OCI-LY7 (cell line): Measurements from ENCODE around the gene RDH16. TPM values are rescaled to one million over a fixed set of nuclear protein-coding genes. Genes with fewer than 3 reads are reported as not detected.

Source experiments
- BruUV-seq: library from RNA; stranded (reverse); fragments of 400-500 nt; replicated peaks from 2 replicates; lab custom pipeline; 2021; lab: Mats Ljungman, UMichigan
- CTCF ChIA-PET: fragments of 300-600 bp; sonication (Branson Sonifier 250); formaldehyde crosslinking; loops from one replicate; lab custom pipeline; 2022; ENCODE audit warnings: antibody characterized with exemption; ENCODE audit not compliant: unreplicated experiment; lab: Charles Lee
- POLR2A ChIA-PET: fragments of 300-600 bp; sonication (Branson Sonifier 250); formaldehyde crosslinking; loops from one replicate; lab custom pipeline; 2022; ENCODE audit warnings: antibody characterized with exemption; lab: Charles Lee
- DNase-seq: peaks from one replicate; pipeline ENCODE4 v3.0.0-alpha.2; 2015; ENCODE audit warnings: low spot score
- H2AFZ ChIP-seq: fragments of 200-600 bp; sonication (generic), shearing (Covaris generic); 2 replicates; pipeline ENCODE4 v1.6.1; 2014; ENCODE audit warnings: mild to moderate bottlenecking, antibody characterized with exemption, low read length, moderate library complexity
- H3K27ac ChIP-seq: fragments of 200-600 bp; sonication (generic); 2 replicates; pipeline ENCODE4 v1.5.1; 2014; ENCODE audit warnings: mixed run types, low read depth, mild to moderate bottlenecking, moderate library complexity, low read length, inconsistent platforms; ENCODE audit not compliant: poor library complexity, severe bottlenecking
- H3K36me3 ChIP-seq: fragments of 200-600 bp; sonication (generic); 2 replicates; pipeline ENCODE4 v1.6.1; 2014; ENCODE audit warnings: mild to moderate bottlenecking, antibody characterized with exemption, low read length, moderate library complexity, mixed read lengths; ENCODE audit not compliant: insufficient read depth
- H3K4me1 ChIP-seq: fragments of 200-600 bp; sonication (generic); 2 replicates; pipeline ENCODE4 v1.5.1; 2014; ENCODE audit warnings: mild to moderate bottlenecking, low read length; ENCODE audit not compliant: insufficient read depth, poor library complexity, severe bottlenecking
- H3K4me2 ChIP-seq: fragments of 200-600 bp; sonication (generic); 2 replicates; pipeline ENCODE4 v1.6.1; 2014; ENCODE audit warnings: mild to moderate bottlenecking, low read length
- H3K4me3 ChIP-seq: fragments of 200-600 bp; sonication (generic); 2 replicates; pipeline ENCODE4 v1.5.1; 2014; ENCODE audit warnings: mild to moderate bottlenecking, low read depth, low read length; ENCODE audit not compliant: poor library complexity, severe bottlenecking
- H3K79me2 ChIP-seq: fragments of 200-600 bp; sonication (generic); 2 replicates; pipeline ENCODE4 v1.6.1; 2016; ENCODE audit warnings: low read depth, mild to moderate bottlenecking, low read length, moderate library complexity, mixed read lengths; ENCODE audit not compliant: insufficient read depth
- H3K9me2 ChIP-seq: fragments of 200-600 bp; sonication (generic); 2 replicates; pipeline ENCODE4 v1.6.1; 2016; ENCODE audit warnings: mild to moderate bottlenecking, low read length, mixed read lengths; ENCODE audit not compliant: insufficient read depth
- H3K9me3 ChIP-seq: fragments of 200-600 bp; sonication (generic); 2 replicates; pipeline ENCODE4 v1.6.1; 2014; ENCODE audit warnings: mild to moderate bottlenecking, mixed run types, low read length, mixed read lengths
- H4K20me1 ChIP-seq: fragments of 200-600 bp; sonication (generic); 2 replicates; pipeline ENCODE4 v1.6.1; 2014; ENCODE audit warnings: mild to moderate bottlenecking, antibody characterized with exemption, low read length, moderate library complexity, mixed read lengths; ENCODE audit not compliant: insufficient read depth
- CTCF ChIP-seq: fragments of 200-600 bp; sonication (generic); conservative IDR thresholded peaks from 2 replicates; pipeline ENCODE4 v1.5.1; 2014; ENCODE audit warnings: mild to moderate bottlenecking, antibody characterized with exemption, low read length, moderate library complexity, mixed read lengths
- EZH2phosphoT487 ChIP-seq: fragments of 200-600 bp; sonication (generic); IDR thresholded peaks from 2 replicates; pipeline ENCODE4 v1.6.1; 2018; ENCODE audit warnings: low read depth, borderline replicate concordance, mild to moderate bottlenecking, mixed run types, antibody characterized with exemption, low read length, moderate library complexity, mixed read lengths
- intact Hi-C: fragments of 100-400 bp; cut with micrococcal nuclease; formaldehyde crosslinking; loops from one replicate; pipeline ENCODE4 v1.10.0; 2022; ENCODE audit not compliant: unreplicated experiment
- total RNA-seq, 2 experiments: library from RNA; depleted of rRNA in 1 of 2; stranded (reverse); fragments of >200 nt in 1 of 2; shearing (Covaris generic) in 1 of 2; gene quantifications; 2 replicates each; pipeline ENCODE4 v1.2.3, GENCODE V29; 2014 to 2022

RDH16 gene
- total RNA-seq, 2 experiments from 2014 or later: 0.06 to 0.13 TPM

DNA sequence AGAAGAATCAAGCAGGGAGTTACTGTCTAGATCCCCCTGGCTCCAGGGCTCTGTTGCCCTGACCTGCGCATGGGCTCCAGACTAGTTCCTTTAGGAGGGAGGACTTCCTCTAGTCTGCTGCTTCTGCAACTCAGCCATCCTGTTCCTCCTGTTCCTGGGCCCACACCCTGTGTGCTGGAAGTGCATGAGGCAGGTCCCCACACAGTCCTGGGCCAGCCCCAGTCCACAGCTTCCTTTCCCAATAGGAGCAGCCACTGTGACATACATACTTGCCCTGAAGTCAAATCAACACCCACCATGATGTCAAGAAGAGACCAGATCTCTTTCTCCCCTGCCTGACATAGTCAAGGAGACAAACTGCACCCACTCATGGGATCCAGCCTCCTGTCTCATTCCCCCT lies 24.5 kb downstream of the RDH16 start:
- Histone ChIP-seq H2AFZ (no peak overlapping the region), H3K27ac (no peak overlapping the region), H3K9me2 (no peaks in the 10 kb centered on the region), H3K79me2 (no peaks in the 10 kb centered on the region), H3K4me3 (no peak overlapping the region), H4K20me1 (no peaks in the 10 kb centered on the region), H3K4me1 (peaks cover 6% of the 10 kb centered on the region), H3K36me3 (no peaks in the 10 kb centered on the region), H3K9me3 (no peaks in the 10 kb centered on the region), H3K4me2 (no peak overlapping the region)
- POLR2A ChIA-PET: interaction anchor here (0.8 kb wide), 1 partner anchor 585 kb away, joined by 4 read pairs; no protein-coding TSS in a partner anchor
- CTCF ChIA-PET: no interaction called here
- no peak for DNase-seq
- TF ChIP-seq EZH2phosphoT487 (no peak), CTCF (no peak)
- BruUV-seq: no TSS peak
- intact Hi-C loops: no loop called here

GRCh38 chr12:56932146-56932545 lies 25.3 kb downstream of the RDH16 start:
- POLR2A ChIA-PET: interaction anchor here (0.5 to 0.8 kb wide), 2 partner anchors 418 to 585 kb away, joined by 3 to 4 read pairs; no protein-coding TSS in a partner anchor
- no peak for TF ChIP-seq CTCF
- TF ChIP-seq EZH2phosphoT487: no peak
- H3K4me2 ChIP-seq: no peak overlapping the region

DNA sequence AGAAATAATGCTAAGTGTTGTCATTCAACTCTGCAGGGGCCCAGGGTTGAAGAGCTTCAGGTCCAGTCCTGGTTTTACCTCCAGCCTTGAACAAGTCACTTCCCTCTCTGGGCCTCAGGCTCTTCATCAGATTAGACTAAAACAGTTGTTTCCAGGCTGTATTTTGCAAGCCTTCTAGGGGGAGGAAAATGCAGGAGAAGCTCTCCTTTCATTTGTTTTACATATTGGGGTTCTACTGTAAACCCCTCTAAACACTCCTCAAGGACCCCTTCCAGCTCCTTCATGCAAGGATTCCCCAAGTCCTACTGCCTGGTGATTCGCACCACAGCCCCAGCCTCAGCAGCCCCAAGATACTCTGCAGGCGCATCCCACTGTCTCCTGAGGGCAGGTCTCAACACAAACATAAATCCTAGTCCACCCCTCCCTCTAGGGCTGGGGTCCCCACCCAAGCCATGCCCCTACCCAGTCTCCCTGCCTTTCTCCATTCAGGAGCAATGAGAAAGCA lies 25.9 kb downstream of the RDH16 start:
- Histone ChIP-seq H3K9me3 (no peaks in the 10 kb centered on the region), H3K4me1 (peaks cover 6% of the 10 kb centered on the region), H4K20me1 (no peaks in the 10 kb centered on the region), H3K79me2 (no peaks in the 10 kb centered on the region), H3K36me3 (no peaks in the 10 kb centered on the region), H3K27ac (no peak overlapping the region), H3K9me2 (no peaks in the 10 kb centered on the region), H3K4me2 (peak overlapping the region; percentile 43), H2AFZ (peak overlapping the region; percentile 85), H3K4me3 (no peak overlapping the region)
- TF ChIP-seq EZH2phosphoT487 (no peak), CTCF (no peak)
- no TSS peak for BruUV-seq
- intact Hi-C loops: no loop called here
- ChIA-PET CTCF (no interaction called here), POLR2A (no interaction called here)
- peak; percentile 74 for DNase-seq

More at GRCh38 chr12:56932146-56932545, 25.3 kb downstream of the RDH16 start:
- Histone ChIP-seq H3K79me2 (no peaks in the 10 kb centered on the region), H4K20me1 (no peaks in the 10 kb centered on the region), H3K4me3 (no peak overlapping the region), H2AFZ (no peak overlapping the region; the same call in 1 of the 2 replicates), H3K27ac (no peak overlapping the region), H3K36me3 (no peaks in the 10 kb centered on the region), H3K9me2 (no peaks in the 10 kb centered on the region), H3K4me1 (peaks cover 6% of the 10 kb centered on the region), H3K9me3 (no peaks in the 10 kb centered on the region)
- BruUV-seq: no TSS peak
- intact Hi-C loops: no loop called here
- DNase-seq: no peak
- CTCF ChIA-PET: no interaction called here
